CD4-positive, alpha-beta T cell treated with Interleukin-17A for 4 hours (primary cell): ENCODE measurements around the gene METTL24.

Experiments used
- DNase-seq: peaks from one replicate; pipeline ENCODE4 v3.0.0-alpha.2; 2020; ENCODE audit warnings: mixed read lengths

The METTL24 gene

GRCh38 chr6:110357664-110358552 is at the start of gene METTL24:
Gene METTL24, minus strand, starts transcription at chr6:110358349. Its CDS starts 77 bp downstream, at chr6:110358272.
- peak; percentile 15 for DNase-seq

GRCh38 chr6:110404607-110405006 is 46.5 kb upstream of the METTL24 start:
- no peak for DNase-seq

GRCh38 chr6:110401585-110402176 is 43.5 kb upstream of the METTL24 start:
- DNase-seq, result no peak

- DNase-seq, result no peak
Measured at GRCh38 chr6:110400208-110400607, 42.1 kb upstream of the METTL24 start.

- no peak for DNase-seq
Measured at GRCh38 chr6:110399219-110400071, 41.3 kb upstream of the METTL24 start.

GRCh38 chr6:110398778-110399177 is 40.6 kb upstream of the METTL24 start:
- no peak for DNase-seq

GRCh38 chr6:110395221-110395620 is 37.1 kb upstream of the METTL24 start:
- no peak for DNase-seq

GRCh38 chr6:110394409-110394808 is 36.3 kb upstream of the METTL24 start:
- no peak for DNase-seq

- DNase-seq, result no peak
Measured at GRCh38 chr6:110392727-110393126, 34.6 kb upstream of the METTL24 start.

GRCh38 chr6:110390404-110390803 is 32.3 kb upstream of the METTL24 start:
- DNase-seq, result no peak

- DNase-seq, result no peak
Measured at GRCh38 chr6:110389689-110390382, 31.7 kb upstream of the METTL24 start.

GRCh38 chr6:110387986-110388385 is 29.8 kb upstream of the METTL24 start:
- DNase-seq, result no peak

- no peak for DNase-seq
Measured at GRCh38 chr6:110385458-110385863, 27.3 kb upstream of the METTL24 start.

- DNase-seq, result no peak
Measured at GRCh38 chr6:110378552-110378951, 20.4 kb upstream of the METTL24 start.

- no peak for DNase-seq
Measured at GRCh38 chr6:110369066-110369465, 10.9 kb upstream of the METTL24 start.

GRCh38 chr6:110368284-110368683 is 10.1 kb upstream of the METTL24 start:
- no peak for DNase-seq

GRCh38 chr6:110367825-110368224 is 9.7 kb upstream of the METTL24 start:
- DNase-seq, result no peak

GRCh38 chr6:110366975-110367374 is 8.8 kb upstream of the METTL24 start:
- no peak for DNase-seq

- peak; percentile 16 for DNase-seq
Measured at GRCh38 chr6:110366256-110366655, 8.1 kb upstream of the METTL24 start.

GRCh38 chr6:110364364-110365105 is 6.4 kb upstream of the METTL24 start:
- no peak for DNase-seq

- no peak for DNase-seq
Measured at GRCh38 chr6:110363748-110364147, 5.6 kb upstream of the METTL24 start.

GRCh38 chr6:110360676-110361075 is 2.5 kb upstream of the METTL24 start:
- no peak for DNase-seq
